CD14-positive monocyte (primary cell): ENCODE results near the gene MOB3B. TPM values are rescaled to one million over a fixed set of nuclear protein-coding genes. Genes with fewer than 3 reads are reported as not detected.

Experiments used
- DNase-seq, 3 donors: peaks; one replicate each; pipeline ENCODE4 v3.0.0-alpha.2; 2011 to 2022
- H2AFZ ChIP-seq: 2 replicates; pipeline ENCODE4 v1.6.0; 2012; ENCODE audit warnings: mild to moderate bottlenecking, low read depth, low read length, inconsistent platforms; ENCODE audit not compliant: insufficient read depth, poor library complexity, severe bottlenecking
- H3K27ac ChIP-seq, 2 donors: 1 replicate in 1 of 2; 2 replicates in 1 of 2; pipeline ENCODE4 v1.5.1; 2012 to 2013; ENCODE audit warnings: low read length in 2 of 2, control low read depth in 1 of 2, inconsistent platforms in 1 of 2, low read depth in 1 of 2, mild to moderate bottlenecking in 1 of 2
- H3K27me3 ChIP-seq, 2 donors: one replicate each; pipeline versions ENCODE4 v1.6.0 to v1.6.1; 2011 to 2013; ENCODE audit warnings: low read length in 2 of 2; ENCODE audit not compliant: control insufficient read depth in 2 of 2, insufficient read depth in 2 of 2
- H3K36me3 ChIP-seq, 2 donors: replicated peaks in 1 of 2; 1 replicate in 1 of 2; 2 replicates in 1 of 2; pipeline versions ENCODE4 v1.5.1 to v1.6.1; 2012 to 2013; ENCODE audit warnings: low read length in 2 of 2, control low read depth in 1 of 2, inconsistent platforms in 1 of 2, mild to moderate bottlenecking in 1 of 2; ENCODE audit not compliant: insufficient read depth in 2 of 2, control insufficient read depth in 1 of 2
- H3K4me1 ChIP-seq, 2 donors: 1 replicate in 1 of 2; 2 replicates in 1 of 2; pipeline versions ENCODE4 v1.5.1 to v1.6.1; 2012 to 2013; ENCODE audit warnings: low read length in 2 of 2, control low read depth in 1 of 2, inconsistent platforms in 1 of 2, mild to moderate bottlenecking in 1 of 2, moderate library complexity in 1 of 2; ENCODE audit not compliant: insufficient read depth in 2 of 2, control insufficient read depth in 1 of 2
- H3K4me2 ChIP-seq: replicated peaks from 2 replicates; pipeline ENCODE3; 2012; ENCODE audit warnings: low read length, moderate library complexity, mild to moderate bottlenecking; ENCODE audit not compliant: poor library complexity, severe bottlenecking; ENCODE audit errors: extremely low read depth
- H3K4me3 ChIP-seq, 3 experiments: fragments of 200-600 bp in 1 of 3; sonication (generic) in 1 of 3; replicated peaks in 1 of 3; 1 replicate in 2 of 3; 2 replicates in 1 of 3; pipeline ENCODE4 v1.5.1; 2011 to 2013; ENCODE audit warnings: low read length in 3 of 3, mild to moderate bottlenecking in 3 of 3, control low read depth in 2 of 3, low read depth in 2 of 3, inconsistent platforms in 1 of 3, moderate library complexity in 1 of 3
- H3K79me2 ChIP-seq: 2 replicates; pipeline ENCODE4 v1.6.0; 2012; ENCODE audit warnings: mild to moderate bottlenecking, control low read depth, inconsistent platforms, low read length, moderate library complexity; ENCODE audit not compliant: insufficient read depth
- H3K9ac ChIP-seq: 2 replicates; pipeline ENCODE4 v1.6.0; 2017; ENCODE audit warnings: low read length, mild to moderate bottlenecking; ENCODE audit not compliant: insufficient read depth, poor library complexity, severe bottlenecking
- H3K9me3 ChIP-seq, 2 donors: replicated peaks in 1 of 2; 1 replicate in 1 of 2; 2 replicates in 1 of 2; pipeline versions ENCODE4 v1.5.1 to v1.6.1; 2012 to 2013; ENCODE audit warnings: low read length in 2 of 2, control low read depth in 1 of 2; ENCODE audit not compliant: control insufficient read depth in 1 of 2, insufficient read depth in 1 of 2
- H4K20me1 ChIP-seq: 2 replicates; pipeline ENCODE4 v1.6.0; 2012; ENCODE audit warnings: mild to moderate bottlenecking, low read length, control low read depth, moderate library complexity; ENCODE audit not compliant: insufficient read depth
- H3K27ac Mint-ChIP-seq, 7 donors: one replicate each; pipeline ENCODE4 v1.8.0; 2020; ENCODE audit warnings: mild to moderate bottlenecking in 7 of 7, mixed read lengths in 7 of 7, moderate library complexity in 6 of 7, inconsistent platforms in 2 of 7
- H3K27me3 Mint-ChIP-seq, 3 donors: one replicate each; pipeline ENCODE4 v1.8.0; 2021 to 2022; ENCODE audit warnings: low read depth in 3 of 3, mild to moderate bottlenecking in 3 of 3, mixed read lengths in 3 of 3, moderate library complexity in 3 of 3, inconsistent platforms in 1 of 3
- H3K36me3 Mint-ChIP-seq, 2 donors: one replicate each; pipeline ENCODE4 v1.8.0; 2020; ENCODE audit warnings: mixed read lengths in 2 of 2, inconsistent platforms in 1 of 2, mild to moderate bottlenecking in 1 of 2
- H3K4me1 Mint-ChIP-seq: one replicate; pipeline ENCODE4 v1.8.0; 2020; ENCODE audit warnings: mild to moderate bottlenecking, mixed read lengths
- H3K4me3 Mint-ChIP-seq, 2 donors: one replicate each; pipeline ENCODE4 v1.8.0; 2020; ENCODE audit warnings: mild to moderate bottlenecking in 2 of 2, mixed read lengths in 2 of 2, moderate library complexity in 1 of 2
- H3K9me3 Mint-ChIP-seq, 7 donors: one replicate each; pipeline ENCODE4 v1.8.0; 2020 to 2022; ENCODE audit warnings: mixed read lengths in 7 of 7, mild to moderate bottlenecking in 6 of 7, moderate library complexity in 6 of 7, inconsistent platforms in 2 of 7
- CTCF ChIP-seq: fragments of 200-600 bp; IDR thresholded peaks from one replicate; pipeline ENCODE4 v1.8.0; 2022; ENCODE audit warnings: antibody characterized with exemption, mild to moderate bottlenecking
- WGBS: methylation state at CpG from one replicate; pipeline ENCODE4 v1.1.5; 2013; ENCODE audit warnings: missing lambda C conversion rate; ENCODE audit not compliant: insufficient coverage; 5-methylcytosine and 5-hydroxymethylcytosine counted together
- intact Hi-C, 2 donors: fragments of 100-400 bp; cut with micrococcal nuclease; formaldehyde crosslinking; loops; one replicate each; pipeline versions ENCODE4 v1.15.0 to v1.15.1; 2023
- polyA plus RNA-seq, 3 donors: library from polyadenylated mRNA; depleted of rRNA in 1 of 3; unstranded in 2 of 3; stranded (reverse) in 1 of 3; fragments of 300-500 nt in 2 of 3; fragments of >200 nt in 1 of 3; fragmentation: Illumina TruSeq in 2 of 3; gene quantifications; 1 replicate in 2 of 3; 2 replicates in 1 of 3; pipeline ENCODE4 v1.2.3, GENCODE V29; 2012 to 2021

Gene MOB3B
- polyA plus RNA-seq, 3 donors = 1.2 to 2.2 (median 1.4) TPM

GRCh38 chr9:27533311-27533710 lies 3.7 kb upstream of the MOB3B start:
- intact Hi-C loops = no loop called here
- Histone ChIP-seq H4K20me1 (no peaks in the 10 kb centered on the region), H3K27ac (peak overlapping the region in 1 of 2 donors; percentile 53), H3K4me2 (no peak overlapping the region), H2AFZ (no peak overlapping the region), H3K79me2 (no peaks in the 10 kb centered on the region), H3K9ac (no peak overlapping the region), H3K27me3 (no peaks in the 10 kb centered on the region), H3K4me1 (peaks cover 15 to 19% of the 10 kb centered on the region in 2 donors), H3K9me3 (no peaks in the 10 kb centered on the region), H3K4me3 (no peak overlapping the region), H3K36me3 (peaks cover 32 to 78% of the 10 kb centered on the region in 2 donors)
- Mint-ChIP-seq H3K4me3 (no peak overlapping the region), H3K4me1 (peaks cover 27% of the 10 kb centered on the region), H3K27ac (no peak overlapping the region), H3K9me3 (no peaks in the 10 kb centered on the region), H3K27me3 (peaks cover 0 to 2% (median 0%) of the 10 kb centered on the region in 3 donors), H3K36me3 (peaks cover 61 to 63% of the 10 kb centered on the region in 2 donors)
- no CpG with 5 or more reads among the region's 1 CpG for WGBS
- peak in 1 of 3 donors; percentile 14 for DNase-seq
- no peak for TF ChIP-seq CTCF

GRCh38 chr9:27532046-27532445 lies 2.4 kb upstream of the MOB3B start:
- DNase-seq = no peak
- Histone ChIP-seq H3K4me3 (no peak overlapping the region), H2AFZ (no peak overlapping the region), H3K9me3 (no peaks in the 10 kb centered on the region), H3K9ac (no peak overlapping the region), H3K36me3 (peaks cover 24 to 71% of the 10 kb centered on the region in 2 donors), H3K79me2 (no peaks in the 10 kb centered on the region), H3K27me3 (peaks cover 0 to 8% of the 10 kb centered on the region in 2 donors), H3K4me2 (no peak overlapping the region), H3K27ac (no peak overlapping the region), H3K4me1 (peaks cover 23 to 29% of the 10 kb centered on the region in 2 donors), H4K20me1 (peaks cover 8% of the 10 kb centered on the region)
- Mint-ChIP-seq H3K4me3 (no peak overlapping the region), H3K4me1 (peaks cover 35% of the 10 kb centered on the region), H3K9me3 (no peaks in the 10 kb centered on the region), H3K27ac (peak overlapping the region in 1 of 7 donors; percentile 65), H3K36me3 (peaks cover 63 to 65% of the 10 kb centered on the region in 2 donors), H3K27me3 (peaks cover 8 to 11% (median 9%) of the 10 kb centered on the region in 3 donors)
- no CpG with 5 or more reads among the region's 1 CpG for WGBS
- intact Hi-C loops = no loop called here
- no peak for TF ChIP-seq CTCF
